CD4-positive, alpha-beta T cell treated with Interleukin-21 for 1 hour (primary cell): ENCODE results near the gene STC2.

Experiments used
- DNase-seq: peaks from one replicate; pipeline ENCODE4 v3.0.0-alpha.2; 2020

Gene STC2

DNA sequence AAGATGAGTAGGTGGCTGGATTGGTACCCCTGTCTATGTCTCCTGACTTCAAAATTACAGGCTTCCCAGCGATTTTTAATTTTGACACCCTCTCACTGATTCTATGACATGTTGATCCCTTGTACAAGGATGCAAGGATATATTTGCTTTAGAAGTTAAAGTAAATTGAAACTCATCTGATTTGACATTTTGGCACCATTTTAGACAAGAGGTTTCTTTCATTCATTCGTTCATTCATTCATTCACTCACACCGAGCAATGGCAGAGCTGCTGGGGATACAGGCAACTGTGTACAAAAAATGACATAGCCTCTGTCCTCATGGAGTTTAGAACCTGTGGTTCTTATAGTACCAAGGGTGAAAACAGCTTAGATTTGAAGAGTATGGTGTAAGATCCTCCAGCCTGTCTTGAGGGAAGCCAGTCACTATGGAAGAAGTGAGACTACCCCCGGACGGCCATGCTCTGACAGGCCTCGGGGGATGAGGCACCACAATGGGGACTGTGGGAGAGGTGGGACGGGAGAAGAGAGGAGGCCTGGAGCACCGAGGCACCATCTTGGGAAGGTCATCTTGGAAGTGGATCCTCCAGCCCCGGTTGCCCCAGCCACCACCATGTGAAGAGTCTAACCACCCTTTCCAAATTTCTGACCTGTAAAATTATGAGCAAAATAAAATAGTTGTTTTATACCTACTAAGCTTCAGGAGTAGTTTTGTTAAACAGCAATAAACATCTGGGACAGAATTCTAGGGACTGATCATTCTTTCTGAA, 16.2 kb downstream of the STC2 start:
- no peak for DNase-seq

- no peak for DNase-seq
Observed at GRCh38 chr5:173310861-173311785, 17.1 kb downstream of the STC2 start.

GRCh38 chr5:173310218-173310769, 17.9 kb downstream of the STC2 start:
- no peak for DNase-seq

DNA sequence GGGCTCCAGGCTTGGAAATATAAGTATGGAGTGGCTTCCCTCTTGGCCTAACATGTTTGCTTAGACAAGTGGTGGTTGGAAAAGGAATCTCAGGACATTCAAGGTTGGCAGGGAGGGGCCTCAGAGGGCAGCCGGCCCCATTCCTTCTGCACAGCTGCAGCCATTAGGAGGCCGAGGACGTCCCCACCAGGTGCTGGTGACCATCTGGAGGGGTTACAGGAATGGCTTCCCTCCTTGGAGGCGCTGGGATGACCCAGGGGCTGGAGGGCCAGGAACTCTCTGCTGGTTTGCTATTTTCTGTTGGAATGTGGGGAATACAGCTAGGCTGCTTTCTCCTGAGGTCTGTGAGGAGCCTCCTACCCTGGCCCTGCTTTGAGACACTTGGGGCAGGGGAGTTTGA, 18.5 kb downstream of the STC2 start:
- DNase-seq, result no peak

GRCh38 chr5:173308226-173308625, 20.0 kb downstream of the STC2 start:
- DNase-seq, result no peak

DNA sequence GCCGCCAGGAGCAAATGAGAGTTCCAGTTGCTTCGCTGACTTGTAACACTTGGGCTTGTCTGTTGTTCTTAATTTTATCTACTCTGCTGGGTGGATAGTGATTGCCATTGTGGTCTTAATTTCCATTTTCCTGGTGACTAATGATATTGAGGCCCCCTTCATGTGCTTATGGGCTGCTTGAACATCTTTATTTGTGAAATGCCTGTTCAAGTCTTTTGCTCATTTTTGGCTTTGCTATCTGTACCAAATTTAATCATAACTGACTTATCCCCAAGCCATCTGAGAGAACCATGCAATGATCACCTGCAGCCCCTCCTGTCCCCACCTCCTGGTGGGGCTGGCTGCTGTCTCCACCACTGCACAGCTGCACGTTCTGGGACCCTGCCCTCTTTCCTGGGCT, 20.5 kb downstream of the STC2 start:
- DNase-seq, result no peak

GRCh38 chr5:173306695-173307094, 21.5 kb downstream of the STC2 start:
- no peak for DNase-seq

GRCh38 chr5:173304591-173304988, 23.6 kb downstream of the STC2 start:
- DNase-seq, result no peak

GRCh38 chr5:173303878-173304590, 24.2 kb downstream of the STC2 start:
- no peak for DNase-seq

- DNase-seq, result no peak
Observed at GRCh38 chr5:173302546-173303155, 25.6 kb downstream of the STC2 start.

GRCh38 chr5:173301695-173302545, 26.3 kb downstream of the STC2 start:
- no peak for DNase-seq

GRCh38 chr5:173300389-173301047, 27.7 kb downstream of the STC2 start:
- DNase-seq, result no peak

DNA sequence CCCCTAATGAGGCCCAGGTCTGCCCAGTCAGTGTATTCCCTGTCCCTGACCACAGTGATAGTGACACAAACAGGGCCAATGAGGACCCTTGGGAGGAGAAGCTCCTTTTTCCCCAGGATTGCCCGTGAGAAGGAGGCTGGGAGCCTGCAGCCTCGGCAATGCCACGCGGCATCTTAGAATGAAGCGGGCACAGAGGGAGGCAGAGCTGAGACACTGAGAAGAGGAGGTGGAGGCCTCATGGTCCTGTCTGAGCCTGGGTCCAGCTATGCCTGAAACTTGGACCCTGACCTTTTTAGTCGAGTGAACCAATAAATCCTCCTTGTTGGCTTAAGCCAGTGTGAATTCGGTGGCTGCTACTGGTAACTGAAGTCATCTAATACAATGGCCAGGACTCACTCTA, 28.4 kb downstream of the STC2 start:
- DNase-seq, result no peak

DNA sequence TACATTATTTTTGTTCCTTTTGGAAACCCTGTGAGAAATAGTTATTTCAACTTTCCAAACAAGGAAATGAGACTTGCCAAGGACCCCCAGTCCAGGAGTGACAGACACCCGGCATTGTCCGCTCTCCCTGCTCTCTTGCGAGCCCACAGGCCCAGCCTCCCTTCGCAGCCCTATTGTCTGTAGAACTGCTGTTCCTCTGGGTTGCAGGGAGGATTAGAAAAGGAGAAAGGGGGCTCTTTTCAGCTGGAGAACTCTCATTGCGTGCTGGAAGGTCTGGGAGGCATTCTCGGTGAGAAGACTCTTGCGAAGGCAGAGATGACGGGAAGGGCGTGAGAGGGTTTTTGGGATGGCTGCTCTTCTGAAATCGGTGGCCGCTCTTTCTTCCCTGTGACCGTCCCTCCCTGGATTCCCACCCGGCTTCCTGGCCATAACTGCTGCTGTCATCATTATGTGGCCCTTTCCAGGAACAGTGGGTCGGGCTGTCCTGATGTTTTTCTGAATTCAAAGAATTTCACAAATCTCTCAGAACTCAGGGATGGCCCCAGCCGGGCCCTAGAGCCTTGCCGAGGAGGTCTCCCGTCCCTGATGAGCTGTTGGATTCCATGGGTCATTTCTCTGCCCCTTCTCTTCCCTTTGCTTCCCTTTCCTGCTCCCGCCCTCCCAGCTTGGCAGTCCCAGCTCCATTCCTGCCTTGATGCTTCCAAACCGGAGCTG, 29.8 kb downstream of the STC2 start:
- no peak for DNase-seq

- no peak for DNase-seq
Observed at GRCh38 chr5:173297813-173298212, 30.4 kb downstream of the STC2 start.

- no peak for DNase-seq
Observed at GRCh38 chr5:173296737-173297676, 31.2 kb downstream of the STC2 start.

DNA sequence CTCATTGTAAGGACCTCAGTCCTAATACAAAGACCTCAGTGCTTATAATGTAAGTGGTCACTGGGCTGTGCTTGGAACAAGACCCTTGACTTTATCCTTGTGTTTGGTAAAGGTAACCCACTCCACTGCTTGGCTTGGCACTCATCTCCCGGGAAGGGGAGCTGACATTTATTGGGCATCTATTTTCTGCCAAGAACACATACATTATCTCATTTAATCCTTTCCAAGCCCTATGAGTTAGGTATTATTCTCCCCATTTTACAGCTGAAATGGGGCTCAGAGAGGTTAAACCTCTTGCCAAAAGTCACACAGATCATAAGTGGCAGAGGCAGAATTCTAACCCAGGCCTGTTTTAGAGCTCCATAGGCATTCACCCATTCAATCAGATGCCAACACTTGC, 32.4 kb downstream of the STC2 start:
- DNase-seq, result no peak

- no peak for DNase-seq
Observed at GRCh38 chr5:173294673-173295320, 33.4 kb downstream of the STC2 start.
